PFSK-1 (cell line): ENCODE measurements around the gene ABHD17B.

Source experiments
- FOXP2 ChIP-seq: optimal IDR thresholded peaks from 2 replicates; pipeline ENCODE3; 2011; ENCODE audit warnings: borderline replicate concordance, control low read depth, inconsistent platforms; ENCODE audit not compliant: insufficient read depth; ENCODE audit errors: extremely low read length, extremely low read depth
- POLR2AphosphoS5 ChIP-seq: IDR thresholded peaks from 2 replicates; pipeline ENCODE4 v1.6.1; 2012; ENCODE audit warnings: low read depth, mild to moderate bottlenecking, control low read depth, low read length, moderate library complexity
- REST ChIP-seq, 2 experiments: IDR thresholded peaks; 2 replicates each; pipeline versions ENCODE4 v1.6.1 to v1.8.0; 2011 to 2012; ENCODE audit warnings: low read depth in 2 of 2, low read length in 2 of 2, control low read depth in 1 of 2, inconsistent platforms in 1 of 2, mild to moderate bottlenecking in 1 of 2, moderate library complexity in 1 of 2; ENCODE audit not compliant: insufficient read depth in 1 of 2
- SIN3A ChIP-seq: IDR thresholded peaks from 2 replicates; pipeline ENCODE4 v1.6.1; 2012; ENCODE audit warnings: mild to moderate bottlenecking, low read length, moderate library complexity, borderline replicate concordance; ENCODE audit not compliant: insufficient read depth
- TAF1 ChIP-seq: IDR thresholded peaks from 2 replicates; pipeline ENCODE4 v1.6.1; 2012; ENCODE audit warnings: low read length, control low read depth, borderline replicate concordance; ENCODE audit not compliant: insufficient read depth

GRCh38 chr9:71910650-71911060, 338 bp downstream of the ABHD17B start:
- TF ChIP-seq TAF1 (no peak), SIN3A (no peak), REST (IDR thresholded peaks at IDR 0.05; ENCODE audit: insufficient read depth in 1 of 2, low read depth in 2 of 2, low read length in 2 of 2) (no peak), POLR2AphosphoS5 (no peak), FOXP2 (peak; percentile 2)
